GM12878 (cell line): ENCODE results near the gene BRF1. TPM values are rescaled to one million over a fixed set of nuclear protein-coding genes. Genes with fewer than 3 reads are reported as not detected.

ENCODE experiments used
- ATAC-seq: fragments of 200-7000 bp; cut with Tn5 transposase; 3 replicates; pipeline ENCODE4 v1.9.1; 2020; ENCODE audit warnings: mild to moderate bottlenecking, moderate library complexity
- BruUV-seq: library from RNA; stranded (reverse); fragments of 400-500 nt; replicated peaks from 2 replicates; lab custom pipeline; 2021; lab: Mats Ljungman, UMichigan
- CTCF ChIA-PET: fragments of 300-600 bp; sonication (Branson Sonifier 250); formaldehyde crosslinking; extraction: SDS; loops from one replicate; lab custom pipeline; 2021; ENCODE audit warnings: inconsistent platforms; lab: Yijun Ruan, JAX
- POLR2A ChIA-PET: fragments of 350-600 bp; formaldehyde crosslinking; extraction: SDS; loops from one replicate; lab custom pipeline; 2021; ENCODE audit warnings: inconsistent platforms; lab: Charles Lee
- RAD21 ChIA-PET: fragments of 300-600 bp; sonication (Branson Sonifier 250); formaldehyde crosslinking; loops from one replicate; lab custom pipeline; 2023; ENCODE audit warnings: antibody characterized with exemption; ENCODE audit not compliant: unreplicated experiment; lab: Charles Lee
- SMC1A ChIA-PET: fragments of 300-600 bp; sonication (Branson Sonifier 250); formaldehyde crosslinking; loops from one replicate; lab custom pipeline; 2023; ENCODE audit not compliant: unreplicated experiment, uncharacterized antibody; lab: Charles Lee
- DNase-seq: peaks from one replicate; pipeline ENCODE4 v3.0.0-alpha.2; 2011; ENCODE audit warnings: low read depth, low spot score
- FAIRE-seq: peaks from 3 replicates; lab custom pipeline; 2011; peaks lifted over from hg19 to GRCh38; lab: Jason Lieb, UNC
- H2AFZ ChIP-seq: 2 replicates; pipeline ENCODE4 v1.6.0; 2011; ENCODE audit warnings: low read depth, low read length, control low read depth; ENCODE audit not compliant: control insufficient read depth
- H3K27ac ChIP-seq: 2 replicates; pipeline ENCODE4 v1.5.1; 2011; ENCODE audit warnings: control low read depth; ENCODE audit not compliant: control insufficient read depth, insufficient read depth
- H3K27me3 ChIP-seq, 2 experiments: replicated peaks in 1 of 2; 2 replicates each; pipeline versions ENCODE4 v1.6.0 to v1.6.1; 2011; ENCODE audit warnings: low read length in 1 of 2; ENCODE audit not compliant: control insufficient read depth in 2 of 2, insufficient read depth in 2 of 2
- H3K36me3 ChIP-seq, 2 experiments: 2 replicates each; pipeline ENCODE4 v1.5.1; 2011; ENCODE audit warnings: low read length in 1 of 2; ENCODE audit not compliant: control insufficient read depth in 2 of 2, insufficient read depth in 2 of 2
- H3K4me1 ChIP-seq: 2 replicates; pipeline ENCODE4 v1.6.1; 2011; ENCODE audit warnings: mild to moderate bottlenecking, low read length, moderate library complexity, mixed read lengths; ENCODE audit not compliant: control insufficient read depth, insufficient read depth
- H3K4me2 ChIP-seq: 2 replicates; pipeline ENCODE4 v1.6.0; 2011; ENCODE audit warnings: control low read depth; ENCODE audit not compliant: control insufficient read depth, insufficient read depth
- H3K4me3 ChIP-seq: fragments of 200-600 bp; sonication (generic); 2 replicates; pipeline ENCODE4 v1.5.1; 2016
- H3K79me2 ChIP-seq: 2 replicates; pipeline ENCODE4 v1.6.0; 2011; ENCODE audit warnings: low read length; ENCODE audit not compliant: control insufficient read depth, insufficient read depth
- H3K9ac ChIP-seq: 2 replicates; pipeline ENCODE4 v1.8.0; 2011; ENCODE audit warnings: low read length, control low read depth, mixed read lengths; ENCODE audit not compliant: control insufficient read depth, insufficient read depth
- H3K9me3 ChIP-seq: replicated peaks from 3 replicates; pipeline ENCODE4 v1.5.1; 2011; ENCODE audit warnings: mild to moderate bottlenecking, low read length; ENCODE audit not compliant: control insufficient read depth, insufficient read depth
- H4K20me1 ChIP-seq: 2 replicates; pipeline ENCODE4 v1.6.0; 2011; ENCODE audit not compliant: control insufficient read depth, insufficient read depth
- BMI1 ChIP-seq: fragments of 450-650 bp; IDR thresholded peaks from 2 replicates; pipeline ENCODE4 v1.6.1; 2016; ENCODE audit warnings: mild to moderate bottlenecking, moderate library complexity, borderline replicate concordance
- CHD1 ChIP-seq: IDR thresholded peaks from 2 replicates; pipeline ENCODE4 v1.6.1; 2012; ENCODE audit warnings: low read depth, low read length, improper control_type of control experiment
- CHD2 ChIP-seq: IDR thresholded peaks from 2 replicates; pipeline ENCODE4 v1.6.1; 2011; ENCODE audit warnings: low read depth, low read length, improper control_type of control experiment, borderline replicate concordance
- ETV6 ChIP-seq, 2 experiments: fragments of 450-650 bp in 1 of 2; IDR thresholded peaks in 1 of 2; conservative IDR thresholded peaks in 1 of 2; 2 replicates each; pipeline ENCODE4 v1.6.1; 2014; ENCODE audit warnings: antibody characterized with exemption in 1 of 2, borderline replicate concordance in 1 of 2, low read depth in 1 of 2, mild to moderate bottlenecking in 1 of 2, moderate library complexity in 1 of 2
- KDM1A ChIP-seq: fragments of 200-600 bp; sonication (generic); IDR thresholded peaks from 2 replicates; pipeline ENCODE4 v1.6.1; 2016; ENCODE audit warnings: borderline replicate concordance
- MTA2 ChIP-seq: fragments of 450-650 bp; IDR thresholded peaks from 2 replicates; pipeline ENCODE4 v1.6.1; 2016; ENCODE audit warnings: low read depth, mild to moderate bottlenecking, moderate library complexity
- RELA ChIP-seq: fragments of 450-650 bp; IDR thresholded peaks from 2 replicates; pipeline ENCODE4 v1.8.0; 2014; ENCODE audit warnings: borderline replicate concordance; ENCODE audit not compliant: partially characterized antibody
- RUNX3 ChIP-seq: IDR thresholded peaks from 2 replicates; pipeline ENCODE4 v1.6.1; 2012; ENCODE audit warnings: low read length, inconsistent platforms
- SMAD1 ChIP-seq: fragments of 450-650 bp; IDR thresholded peaks from 2 replicates; pipeline ENCODE4 v1.6.1; 2018; ENCODE audit warnings: mild to moderate bottlenecking, low read depth; ENCODE audit not compliant: partially characterized antibody
- WGBS: methylation state at CpG from one replicate; pipeline ENCODE4 v1.1.6; 2016; ENCODE audit warnings: low lambda C conversion rate; ENCODE audit not compliant: insufficient replicate concordance, insufficient coverage; ENCODE audit errors: missing lambda C conversion rate; 5-methylcytosine and 5-hydroxymethylcytosine counted together
- in situ Hi-C: fragments of 300-500 bp; cut with MboI; formaldehyde crosslinking; loops from 9 replicates; pipeline ENCODE4 v1.14.3; 2018; ENCODE audit warnings: mixed read lengths
- intact Hi-C: fragments of 100-400 bp; cut with micrococcal nuclease; formaldehyde crosslinking; loops from one replicate; pipeline ENCODE4 v1.14.2; 2022; ENCODE audit not compliant: unreplicated experiment
- polyA plus RNA-seq, 11 experiments: library from polyadenylated mRNA; depleted of rRNA in 4 of 11; unstranded in 6 of 11; stranded (reverse) in 5 of 11; fragments of >200 nt; fragmentation: Nextera tagmentation in 4 of 11; fragmentation: Illumina TruSeq in 1 of 11; extraction: Ambion mirVana in 4 of 11; extraction: Trizol in 1 of 11; gene quantifications; 1 replicate in 1 of 11; 2 replicates in 10 of 11; pipeline versions ENCODE4 v1.2.1 to v1.2.3, GENCODE V29; 2011 to 2016; ENCODE audit warnings: inconsistent platforms in 2 of 11, missing spikeins in 2 of 11, low read depth in 1 of 11
- total RNA-seq, 4 experiments: library from RNA; depleted of rRNA in 3 of 4; stranded (reverse); fragments of >200 nt in 3 of 4; fragmentation: Illumina TruSeq in 1 of 4; extraction: Trizol in 1 of 4; gene quantifications; 2 replicates each; pipeline versions ENCODE4 v1.2.1 to v1.2.3, GENCODE V29; 2013 to 2021
- TF ChIP-seq, protein P1 (sequence below): fragments of 450-650 bp; IDR thresholded peaks from 2 replicates; pipeline ENCODE4 v1.6.1; 2016; ENCODE audit warnings: mild to moderate bottlenecking, moderate library complexity, borderline replicate concordance
- TF ChIP-seq, protein P2 (sequence below): IDR thresholded peaks from 2 replicates; pipeline ENCODE4 v1.6.1; 2011; ENCODE audit warnings: borderline replicate concordance, low read depth, mild to moderate bottlenecking, moderate library complexity, mixed read lengths, low read length; ENCODE audit not compliant: insufficient read depth; ENCODE audit errors: extremely low read length
- TF ChIP-seq, protein P3 (sequence below): IDR thresholded peaks from 2 replicates; pipeline ENCODE4 v1.6.1; 2011; ENCODE audit warnings: low read depth, low read length, improper control_type of control experiment, borderline replicate concordance
- TF ChIP-seq, protein P4 (sequence below): IDR thresholded peaks from 2 replicates; pipeline ENCODE4 v1.6.1; 2012; ENCODE audit warnings: low read depth, low read length, improper control_type of control experiment

The BRF1 gene
- total and polyA plus RNA-seq, 10 of the 15 experiments (the other 5 are each of a cell fraction or from before 2014, with no cell fraction given), result 0.21 to 33.5 (median 10.7) TPM

DNA sequence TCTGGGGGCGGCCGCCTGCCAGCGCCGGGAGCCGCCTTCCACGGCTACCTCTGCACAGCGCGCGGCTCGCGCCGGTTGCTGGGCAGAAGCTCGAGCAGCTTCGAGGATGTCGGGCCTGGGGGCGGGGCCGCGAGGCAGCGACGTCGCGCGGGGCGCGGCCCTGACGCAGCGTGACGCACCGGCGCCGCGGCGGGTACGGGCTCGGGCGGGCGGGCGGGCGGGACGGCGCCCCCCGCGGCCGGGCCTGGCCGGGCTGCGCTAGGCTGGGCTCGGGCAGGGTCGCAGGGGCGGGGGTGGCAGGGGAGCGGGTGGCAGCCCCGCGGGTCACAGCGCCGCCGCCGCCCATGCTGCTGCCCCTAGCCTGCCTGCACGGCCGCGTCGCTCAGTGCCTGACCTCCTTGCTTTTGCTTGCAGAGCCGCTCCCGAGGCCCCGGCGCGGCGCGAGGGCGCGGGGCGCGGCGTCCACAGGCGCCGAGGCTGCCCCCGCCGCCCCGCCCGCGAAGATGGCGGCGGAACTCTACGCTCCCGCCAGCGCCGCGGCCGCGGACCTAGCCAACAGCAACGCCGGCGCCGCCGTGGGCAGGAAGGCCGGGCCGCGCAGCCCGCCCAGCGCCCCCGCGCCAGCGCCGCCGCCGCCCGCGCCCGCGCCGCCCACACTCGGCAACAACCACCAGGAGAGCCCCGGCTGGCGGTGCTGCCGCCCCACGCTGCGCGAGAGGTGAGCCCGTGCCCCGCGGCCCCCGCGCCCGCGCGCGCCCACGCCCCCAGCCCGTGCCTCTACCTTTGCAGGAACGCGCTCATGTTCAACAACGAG, 52.2 kb downstream of the BRF1 start, which contains the start of gene BTBD6:
Gene BTBD6 (plus strand): TSS at position 166 of the 814 bp plus-strand sequence. CDS start 179 bp downstream, at position 345.
- DNase-seq (peak; percentile 9), FAIRE-seq (no peak), ATAC-seq (peak; percentile 97)
- Histone ChIP-seq H3K27ac (peak within 1 kb of the TSS; percentile 59), H3K4me1 (peaks cover 14% of the 10 kb centered on the region), H3K27me3 (no peaks in the 10 kb centered on the region), H4K20me1 (no peaks in the 10 kb centered on the region), H3K9ac (peak within 1 kb of the TSS; percentile 67), H2AFZ (peak within 1 kb of the TSS; percentile 91), H3K9me3 (no peaks in the 10 kb centered on the region), H3K4me2 (peak within 1 kb of the TSS; percentile 99), H3K4me3 (peak within 1 kb of the TSS; percentile 66), H3K79me2 (peaks cover 6% of the 10 kb centered on the region; the same call in 1 of the 2 replicates), H3K36me3 (peaks cover 14% of the 10 kb centered on the region in 2 experiments; a peak in 3 of 4 replicates)
- POLR2A ChIA-PET, result interaction anchor here (0.6 kb wide), 1 partner anchor 47 kb away, joined by 6 read pairs; no protein-coding TSS in a partner anchor
- intact Hi-C loops, result no loop called here
- in situ Hi-C loops, result no loop called here
- SMC1A ChIA-PET, result no interaction called here
- BruUV-seq, result no TSS peak
- RAD21 ChIA-PET, result interaction anchor here (0.6 kb wide), 1 partner anchor 52 kb away, joined by 3 read pairs; the partner anchor contains the start of gene BRF1
- CTCF ChIA-PET, result interaction anchor here (0.5 to 0.6 kb wide), 2 partner anchors 159 to 817 kb away, joined by 3 read pairs; no protein-coding TSS in a partner anchor
- under 1% methylated on average over 61 of the region's 130 CpGs for whole genome bisulfite sequencing
- TF ChIP-seq CHD1 (no peak), BMI1 (no peak), SMAD1 (no peak), RELA (no peak), CHD2 (no peak), ETV6 (conservative IDR thresholded peaks at IDR 0.05 in 1 of 2, IDR thresholded peaks at IDR 0.05 in 1 of 2; ENCODE audit: borderline replicate concordance in 1 of 2, low read depth in 1 of 2) (no peak), RUNX3 (no peak), KDM1A (no peak), MTA2 (no peak)
- TF ChIP-seq, protein P1, sequence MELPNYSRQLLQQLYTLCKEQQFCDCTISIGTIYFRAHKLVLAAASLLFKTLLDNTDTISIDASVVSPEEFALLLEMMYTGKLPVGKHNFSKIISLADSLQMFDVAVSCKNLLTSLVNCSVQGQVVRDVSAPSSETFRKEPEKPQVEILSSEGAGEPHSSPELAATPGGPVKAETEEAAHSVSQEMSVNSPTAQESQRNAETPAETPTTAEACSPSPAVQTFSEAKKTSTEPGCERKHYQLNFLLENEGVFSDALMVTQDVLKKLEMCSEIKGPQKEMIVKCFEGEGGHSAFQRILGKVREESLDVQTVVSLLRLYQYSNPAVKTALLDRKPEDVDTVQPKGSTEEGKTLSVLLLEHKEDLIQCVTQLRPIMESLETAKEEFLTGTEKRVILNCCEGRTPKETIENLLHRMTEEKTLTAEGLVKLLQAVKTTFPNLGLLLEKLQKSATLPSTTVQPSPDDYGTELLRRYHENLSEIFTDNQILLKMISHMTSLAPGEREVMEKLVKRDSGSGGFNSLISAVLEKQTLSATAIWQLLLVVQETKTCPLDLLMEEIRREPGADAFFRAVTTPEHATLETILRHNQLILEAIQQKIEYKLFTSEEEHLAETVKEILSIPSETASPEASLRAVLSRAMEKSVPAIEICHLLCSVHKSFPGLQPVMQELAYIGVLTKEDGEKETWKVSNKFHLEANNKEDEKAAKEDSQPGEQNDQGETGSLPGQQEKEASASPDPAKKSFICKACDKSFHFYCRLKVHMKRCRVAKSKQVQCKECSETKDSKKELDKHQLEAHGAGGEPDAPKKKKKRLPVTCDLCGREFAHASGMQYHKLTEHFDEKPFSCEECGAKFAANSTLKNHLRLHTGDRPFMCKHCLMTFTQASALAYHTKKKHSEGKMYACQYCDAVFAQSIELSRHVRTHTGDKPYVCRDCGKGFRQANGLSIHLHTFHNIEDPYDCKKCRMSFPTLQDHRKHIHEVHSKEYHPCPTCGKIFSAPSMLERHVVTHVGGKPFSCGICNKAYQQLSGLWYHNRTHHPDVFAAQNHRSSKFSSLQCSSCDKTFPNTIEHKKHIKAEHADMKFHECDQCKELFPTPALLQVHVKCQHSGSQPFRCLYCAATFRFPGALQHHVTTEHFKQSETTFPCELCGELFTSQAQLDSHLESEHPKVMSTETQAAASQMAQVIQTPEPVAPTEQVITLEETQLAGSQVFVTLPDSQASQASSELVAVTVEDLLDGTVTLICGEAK, result no peak
- TF ChIP-seq, protein P2, sequence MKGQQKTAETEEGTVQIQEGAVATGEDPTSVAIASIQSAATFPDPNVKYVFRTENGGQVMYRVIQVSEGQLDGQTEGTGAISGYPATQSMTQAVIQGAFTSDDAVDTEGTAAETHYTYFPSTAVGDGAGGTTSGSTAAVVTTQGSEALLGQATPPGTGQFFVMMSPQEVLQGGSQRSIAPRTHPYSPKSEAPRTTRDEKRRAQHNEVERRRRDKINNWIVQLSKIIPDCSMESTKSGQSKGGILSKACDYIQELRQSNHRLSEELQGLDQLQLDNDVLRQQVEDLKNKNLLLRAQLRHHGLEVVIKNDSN, result no peak
- TF ChIP-seq, protein P3, sequence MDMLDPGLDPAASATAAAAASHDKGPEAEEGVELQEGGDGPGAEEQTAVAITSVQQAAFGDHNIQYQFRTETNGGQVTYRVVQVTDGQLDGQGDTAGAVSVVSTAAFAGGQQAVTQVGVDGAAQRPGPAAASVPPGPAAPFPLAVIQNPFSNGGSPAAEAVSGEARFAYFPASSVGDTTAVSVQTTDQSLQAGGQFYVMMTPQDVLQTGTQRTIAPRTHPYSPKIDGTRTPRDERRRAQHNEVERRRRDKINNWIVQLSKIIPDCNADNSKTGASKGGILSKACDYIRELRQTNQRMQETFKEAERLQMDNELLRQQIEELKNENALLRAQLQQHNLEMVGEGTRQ, result no peak
- TF ChIP-seq, protein P4, sequence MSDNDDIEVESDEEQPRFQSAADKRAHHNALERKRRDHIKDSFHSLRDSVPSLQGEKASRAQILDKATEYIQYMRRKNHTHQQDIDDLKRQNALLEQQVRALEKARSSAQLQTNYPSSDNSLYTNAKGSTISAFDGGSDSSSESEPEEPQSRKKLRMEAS, result no peak; the same call in 1 of the 2 replicates
